HEK293 (cell line): ENCODE data around the gene BZW2.
A peak's percentile ranks its signal among the peaks of the same experiment; 100 is the strongest.

ENCODE experiments used
- CTCF ChIA-PET: fragments of 350-600 bp; formaldehyde crosslinking; extraction: SDS; loops from one replicate; lab custom pipeline; 2021; ENCODE audit warnings: antibody characterized with exemption; lab: Yijun Ruan, JAX
- POLR2A ChIA-PET: fragments of 300-600 bp; formaldehyde crosslinking; extraction: SDS; loops from one replicate; lab custom pipeline; 2020; ENCODE audit warnings: antibody characterized with exemption, inconsistent platforms; lab: Yijun Ruan, JAX
- H3K27ac ChIP-seq: fragments of 200-500 bp; sonication (Bioruptor generic); 2 replicates; pipeline ENCODE4 v1.5.1; 2014; ENCODE audit warnings: low read depth, low read length, control low read depth, inconsistent platforms; ENCODE audit errors: extremely low read depth
- H3K36me3 ChIP-seq, 2 experiments: fragments of 200-500 bp in 1 of 2; sonication (Bioruptor generic) in 1 of 2; 1 replicate in 1 of 2; 2 replicates in 1 of 2; pipeline ENCODE4 v1.5.1; 2014 to 2017; ENCODE audit warnings: inconsistent platforms in 2 of 2, low read length in 2 of 2; ENCODE audit not compliant: control insufficient read depth in 2 of 2, insufficient read depth in 1 of 2
- H3K4me1 ChIP-seq: fragments of 200-500 bp; sonication (Bioruptor generic); 2 replicates; pipeline ENCODE4 v1.5.1; 2014; ENCODE audit warnings: mild to moderate bottlenecking, low read length, inconsistent platforms; ENCODE audit not compliant: control insufficient read depth, insufficient read depth
- H3K4me3 ChIP-seq: 2 replicates; pipeline ENCODE4 v1.5.1; 2011; ENCODE audit warnings: low read depth, mild to moderate bottlenecking, control low read depth, low read length, moderate library complexity
- H3K9me3 ChIP-seq: fragments of 200-500 bp; sonication (Bioruptor generic); 2 replicates; pipeline ENCODE4 v1.5.1; 2014; ENCODE audit warnings: low read depth, low read length, inconsistent platforms; ENCODE audit not compliant: control insufficient read depth, insufficient read depth
- PRDM6 ChIP-seq: fragments of 450-650 bp; formaldehyde crosslinking; IDR thresholded peaks from 2 replicates; pipeline ENCODE4 v1.5.1; 2017; ENCODE audit warnings: missing biosample characterization, missing genetic modification characterization
- ZBTB20 ChIP-seq: fragments of 450-650 bp; formaldehyde crosslinking; IDR thresholded peaks from 2 replicates; pipeline ENCODE4 v1.5.1; 2016; ENCODE audit warnings: missing biosample characterization, missing genetic modification characterization
- ZBTB8A ChIP-seq: fragments of 450-650 bp; formaldehyde crosslinking; IDR thresholded peaks from 2 replicates; pipeline ENCODE4 v1.5.1; 2016; ENCODE audit warnings: missing biosample characterization, missing genetic modification characterization
- ZFP41 ChIP-seq: fragments of 450-650 bp; formaldehyde crosslinking; IDR thresholded peaks from 2 replicates; pipeline ENCODE4 v1.5.1; 2016; ENCODE audit warnings: missing biosample characterization, missing genetic modification characterization, borderline replicate concordance
- ZNF184 ChIP-seq: fragments of 450-650 bp; IDR thresholded peaks from 2 replicates; pipeline ENCODE4 v1.5.1; 2018; ENCODE audit warnings: missing biosample characterization, mild to moderate bottlenecking, missing genetic modification characterization
- ZNF280C ChIP-seq: fragments of 450-650 bp; formaldehyde crosslinking; IDR thresholded peaks from 2 replicates; pipeline ENCODE4 v1.5.1; 2016; ENCODE audit warnings: missing biosample characterization, missing genetic modification characterization
- ZNF280D ChIP-seq: fragments of 450-650 bp; formaldehyde crosslinking; IDR thresholded peaks from 2 replicates; pipeline ENCODE4 v1.5.1; 2016; ENCODE audit warnings: missing biosample characterization, missing genetic modification characterization
- ZNF335 ChIP-seq: fragments of 450-650 bp; formaldehyde crosslinking; conservative IDR thresholded peaks from 2 replicates; pipeline ENCODE4 v1.5.1; 2016; ENCODE audit warnings: missing biosample characterization, missing genetic modification characterization
- ZNF341 ChIP-seq: fragments of 450-650 bp; formaldehyde crosslinking; IDR thresholded peaks from 2 replicates; pipeline ENCODE4; 2016; ENCODE audit warnings: low read depth, missing biosample characterization, missing genetic modification characterization
- ZNF529 ChIP-seq: fragments of 450-650 bp; formaldehyde crosslinking; IDR thresholded peaks from 2 replicates; pipeline ENCODE4 v1.5.1; 2017; ENCODE audit warnings: missing genetic modification characterization, missing biosample characterization; ENCODE audit not compliant: insufficient replicate concordance
- ZNF629 ChIP-seq: fragments of 450-650 bp; formaldehyde crosslinking; IDR thresholded peaks from 2 replicates; pipeline ENCODE4 v1.5.1; 2017; ENCODE audit warnings: missing biosample characterization, missing genetic modification characterization
- ZXDB ChIP-seq: fragments of 450-650 bp; formaldehyde crosslinking; IDR thresholded peaks from 2 replicates; pipeline ENCODE4 v1.5.1; 2016; ENCODE audit warnings: missing biosample characterization, missing genetic modification characterization
- TF ChIP-seq, protein P1 (sequence below): fragments of 450-650 bp; formaldehyde crosslinking; optimal IDR thresholded peaks from 2 replicates; pipeline ENCODE3; 2016; ENCODE audit warnings: missing biosample characterization, mild to moderate bottlenecking, missing genetic modification characterization
- TF ChIP-seq, protein P2 (sequence below): fragments of 450-650 bp; formaldehyde crosslinking; IDR thresholded peaks from 2 replicates; pipeline ENCODE4 v1.5.1; 2017; ENCODE audit warnings: missing biosample characterization, missing genetic modification characterization
- TF ChIP-seq, protein P3 (sequence below): fragments of 450-650 bp; formaldehyde crosslinking; IDR thresholded peaks from 2 replicates; pipeline ENCODE4 v1.5.1; 2016; ENCODE audit warnings: missing biosample characterization, missing genetic modification characterization
- TF ChIP-seq, protein P4 (sequence below): fragments of 450-650 bp; formaldehyde crosslinking; IDR thresholded peaks from 2 replicates; pipeline ENCODE4 v1.5.1; 2016; ENCODE audit warnings: missing biosample characterization, missing genetic modification characterization

Gene BZW2

DNA sequence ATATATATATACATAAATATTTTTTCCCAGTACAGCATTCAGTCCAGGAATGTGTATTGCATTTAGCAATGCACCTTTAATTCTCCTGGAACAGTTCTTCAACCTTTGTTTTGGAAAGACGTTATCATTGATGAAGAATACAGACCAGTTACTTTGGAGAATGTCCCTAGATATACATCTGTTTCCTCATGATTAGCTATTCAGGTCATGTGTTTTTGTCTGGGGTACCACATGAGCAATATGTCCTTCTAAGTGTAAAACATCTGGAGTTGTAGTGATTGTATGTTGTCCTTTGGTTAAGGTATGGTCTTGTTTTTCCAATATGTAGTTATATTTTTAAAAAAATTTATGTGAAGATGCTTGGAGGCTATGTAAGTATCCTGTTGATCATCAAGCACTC lies 10.2 kb downstream of the BZW2 start:
- Histone ChIP-seq H3K4me1 (peaks cover 9% of the 10 kb centered on the region), H3K4me3 (no peak overlapping the region), H3K27ac (no peak overlapping the region), H3K36me3 (no peaks in the 10 kb centered on the region), H3K9me3 (no peaks in the 10 kb centered on the region)
- CTCF ChIA-PET, result interaction anchor here (0.7 kb wide), 1 partner anchor 187 kb away, joined by 4 read pairs; no protein-coding TSS in a partner anchor
- TF ChIP-seq ZNF280D (tag by site-specific recombination) (no peak), ZBTB20 (tag by site-specific recombination) (no peak)
- TF ChIP-seq, protein P1, sequence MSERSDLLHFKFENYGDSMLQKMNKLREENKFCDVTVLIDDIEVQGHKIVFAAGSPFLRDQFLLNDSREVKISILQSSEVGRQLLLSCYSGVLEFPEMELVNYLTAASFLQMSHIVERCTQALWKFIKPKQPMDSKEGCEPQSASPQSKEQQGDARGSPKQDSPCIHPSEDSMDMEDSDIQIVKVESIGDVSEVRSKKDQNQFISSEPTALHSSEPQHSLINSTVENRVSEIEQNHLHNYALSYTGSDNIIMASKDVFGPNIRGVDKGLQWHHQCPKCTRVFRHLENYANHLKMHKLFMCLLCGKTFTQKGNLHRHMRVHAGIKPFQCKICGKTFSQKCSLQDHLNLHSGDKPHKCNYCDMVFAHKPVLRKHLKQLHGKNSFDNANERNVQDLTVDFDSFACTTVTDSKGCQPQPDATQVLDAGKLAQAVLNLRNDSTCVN, result no peak
- TF ChIP-seq, protein P2, sequence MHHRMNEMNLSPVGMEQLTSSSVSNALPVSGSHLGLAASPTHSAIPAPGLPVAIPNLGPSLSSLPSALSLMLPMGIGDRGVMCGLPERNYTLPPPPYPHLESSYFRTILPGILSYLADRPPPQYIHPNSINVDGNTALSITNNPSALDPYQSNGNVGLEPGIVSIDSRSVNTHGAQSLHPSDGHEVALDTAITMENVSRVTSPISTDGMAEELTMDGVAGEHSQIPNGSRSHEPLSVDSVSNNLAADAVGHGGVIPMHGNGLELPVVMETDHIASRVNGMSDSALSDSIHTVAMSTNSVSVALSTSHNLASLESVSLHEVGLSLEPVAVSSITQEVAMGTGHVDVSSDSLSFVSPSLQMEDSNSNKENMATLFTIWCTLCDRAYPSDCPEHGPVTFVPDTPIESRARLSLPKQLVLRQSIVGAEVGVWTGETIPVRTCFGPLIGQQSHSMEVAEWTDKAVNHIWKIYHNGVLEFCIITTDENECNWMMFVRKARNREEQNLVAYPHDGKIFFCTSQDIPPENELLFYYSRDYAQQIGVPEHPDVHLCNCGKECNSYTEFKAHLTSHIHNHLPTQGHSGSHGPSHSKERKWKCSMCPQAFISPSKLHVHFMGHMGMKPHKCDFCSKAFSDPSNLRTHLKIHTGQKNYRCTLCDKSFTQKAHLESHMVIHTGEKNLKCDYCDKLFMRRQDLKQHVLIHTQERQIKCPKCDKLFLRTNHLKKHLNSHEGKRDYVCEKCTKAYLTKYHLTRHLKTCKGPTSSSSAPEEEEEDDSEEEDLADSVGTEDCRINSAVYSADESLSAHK (tag by site-specific recombination), result no peak
- POLR2A ChIA-PET, result interaction anchor here (1.4 kb wide), 1 partner anchor 10 kb away, joined by 3 read pairs; the partner anchor contains the start of gene BZW2

DNA sequence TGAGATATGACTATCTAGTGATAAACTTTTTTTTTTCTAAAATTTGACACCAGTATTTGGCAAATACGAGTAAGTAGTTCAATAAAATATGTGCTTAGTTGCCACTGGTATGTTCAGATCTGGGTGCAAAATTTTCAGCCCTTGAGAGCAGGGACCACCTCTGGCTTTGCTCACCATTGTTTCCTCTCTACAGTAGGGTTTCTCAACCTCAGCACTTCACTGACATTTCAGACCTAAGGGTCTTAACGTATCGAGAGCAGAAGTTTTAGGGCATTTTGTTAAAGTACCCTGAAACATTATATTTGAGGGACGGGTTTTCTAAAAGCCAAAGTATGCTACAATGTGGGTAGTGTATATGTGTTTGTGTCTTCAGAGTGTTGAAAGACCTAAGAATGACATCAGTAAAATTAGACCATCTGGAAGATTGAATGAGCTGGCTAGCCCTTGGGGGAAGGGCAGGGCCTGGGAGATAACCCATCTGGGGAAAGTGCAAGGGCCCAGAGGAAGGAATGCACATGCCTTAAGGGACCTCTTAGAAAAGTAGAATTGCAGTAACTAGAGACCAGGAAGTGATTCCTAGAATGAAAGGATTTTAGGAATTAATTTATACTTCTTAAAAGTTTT lies 11.8 kb downstream of the BZW2 start:
- no peak overlapping the region for H3K27ac ChIP-seq
- H3K9me3 ChIP-seq, result no peaks in the 10 kb centered on the region
- no peak overlapping the region for H3K4me3 ChIP-seq
- peaks cover 7% of the 10 kb centered on the region for H3K4me1 ChIP-seq
- POLR2A ChIA-PET, result interaction anchor here (2.0 kb wide), 1 partner anchor 11 kb away, joined by 7 read pairs; the partner anchor contains the start of genes ANKMY2 and BZW2
- H3K36me3 ChIP-seq, result no peaks in the 10 kb centered on the region
- CTCF ChIA-PET, result interaction anchor here (0.7 kb wide), 3 partner anchors 9 to 35 kb away, joined by 3 read pairs; no protein-coding TSS in a partner anchor
- TF ChIP-seq PRDM6 (tag by site-specific recombination) (0 out of 2 replicates have a peak, but pooled peaks have one; percentile 7), ZXDB (tag by site-specific recombination) (0 out of 2 replicates have a peak, but pooled peaks have one; percentile 25), ZNF341 (tag by site-specific recombination) (no peak), ZBTB8A (tag by site-specific recombination) (no peak), ZNF335 (tag by site-specific recombination) (peak; percentile 34), ZNF529 (tag by site-specific recombination) (no peak), ZNF184 (0 out of 2 replicates have a peak, but pooled peaks have one; percentile 47), ZNF280C (no peak), ZFP41 (tag by site-specific recombination) (no peak), ZNF629 (tag by site-specific recombination) (0 out of 2 replicates have a peak, but pooled peaks have one; percentile 44)
- TF ChIP-seq, protein P3, sequence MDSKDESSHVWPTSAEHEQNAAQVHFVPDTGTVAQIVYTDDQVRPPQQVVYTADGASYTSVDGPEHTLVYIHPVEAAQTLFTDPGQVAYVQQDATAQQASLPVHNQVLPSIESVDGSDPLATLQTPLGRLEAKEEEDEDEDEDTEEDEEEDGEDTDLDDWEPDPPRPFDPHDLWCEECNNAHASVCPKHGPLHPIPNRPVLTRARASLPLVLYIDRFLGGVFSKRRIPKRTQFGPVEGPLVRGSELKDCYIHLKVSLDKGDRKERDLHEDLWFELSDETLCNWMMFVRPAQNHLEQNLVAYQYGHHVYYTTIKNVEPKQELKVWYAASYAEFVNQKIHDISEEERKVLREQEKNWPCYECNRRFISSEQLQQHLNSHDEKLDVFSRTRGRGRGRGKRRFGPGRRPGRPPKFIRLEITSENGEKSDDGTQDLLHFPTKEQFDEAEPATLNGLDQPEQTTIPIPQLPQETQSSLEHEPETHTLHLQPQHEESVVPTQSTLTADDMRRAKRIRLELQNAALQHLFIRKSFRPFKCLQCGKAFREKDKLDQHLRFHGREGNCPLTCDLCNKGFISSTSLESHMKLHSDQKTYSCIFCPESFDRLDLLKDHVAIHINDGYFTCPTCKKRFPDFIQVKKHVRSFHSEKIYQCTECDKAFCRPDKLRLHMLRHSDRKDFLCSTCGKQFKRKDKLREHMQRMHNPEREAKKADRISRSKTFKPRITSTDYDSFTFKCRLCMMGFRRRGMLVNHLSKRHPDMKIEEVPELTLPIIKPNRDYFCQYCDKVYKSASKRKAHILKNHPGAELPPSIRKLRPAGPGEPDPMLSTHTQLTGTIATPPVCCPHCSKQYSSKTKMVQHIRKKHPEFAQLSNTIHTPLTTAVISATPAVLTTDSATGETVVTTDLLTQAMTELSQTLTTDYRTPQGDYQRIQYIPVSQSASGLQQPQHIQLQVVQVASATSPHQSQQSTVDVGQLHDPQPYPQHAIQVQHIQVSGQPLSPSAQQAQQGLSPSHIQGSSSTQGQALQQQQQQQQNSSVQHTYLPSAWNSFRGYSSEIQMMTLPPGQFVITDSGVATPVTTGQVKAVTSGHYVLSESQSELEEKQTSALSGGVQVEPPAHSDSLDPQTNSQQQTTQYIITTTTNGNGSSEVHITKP, result 0 out of 2 replicates have a peak, but pooled peaks have one; percentile 36
- TF ChIP-seq, protein P4, sequence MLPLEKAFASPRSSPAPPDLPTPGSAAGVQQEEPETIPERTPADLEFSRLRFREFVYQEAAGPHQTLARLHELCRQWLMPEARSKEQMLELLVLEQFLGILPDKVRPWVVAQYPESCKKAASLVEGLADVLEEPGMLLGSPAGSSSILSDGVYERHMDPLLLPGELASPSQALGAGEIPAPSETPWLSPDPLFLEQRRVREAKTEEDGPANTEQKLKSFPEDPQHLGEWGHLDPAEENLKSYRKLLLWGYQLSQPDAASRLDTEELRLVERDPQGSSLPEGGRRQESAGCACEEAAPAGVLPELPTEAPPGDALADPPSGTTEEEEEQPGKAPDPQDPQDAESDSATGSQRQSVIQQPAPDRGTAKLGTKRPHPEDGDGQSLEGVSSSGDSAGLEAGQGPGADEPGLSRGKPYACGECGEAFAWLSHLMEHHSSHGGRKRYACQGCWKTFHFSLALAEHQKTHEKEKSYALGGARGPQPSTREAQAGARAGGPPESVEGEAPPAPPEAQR (tag by site-specific recombination), result no peak
